K562 (cell line): ENCODE results near the gene MINPP1. TPM values are rescaled to one million over a fixed set of nuclear protein-coding genes. Genes with fewer than 3 reads are reported as not detected.

Source experiments
- ATAC-seq: fragments of 200-7000 bp; cut with Tn5 transposase; 3 replicates; pipeline ENCODE4 v1.9.1; 2020; ENCODE audit warnings: moderate library complexity
- BruUV-seq: library from RNA; stranded (reverse); fragments of 400-500 nt; replicated peaks from 2 replicates; lab custom pipeline; 2021; lab: Mats Ljungman, UMichigan
- CTCF ChIA-PET: fragments of 300-600 bp; formaldehyde crosslinking; extraction: SDS; loops from one replicate; lab custom pipeline; 2021; ENCODE audit warnings: low intra/inter-chr PET ratio; lab: Yijun Ruan, JAX
- POLR2A ChIA-PET: fragments of 300-600, 350-650 bp; sonication (Branson Sonifier 250); formaldehyde crosslinking; extraction: SDS; loops from one replicate; lab custom pipeline; 2021; ENCODE audit warnings: antibody characterized with exemption, inconsistent platforms; lab: Yijun Ruan, JAX
- DNase-seq, 4 experiments: peaks; one replicate each; pipeline versions ENCODE4 v3.0.0 to v3.0.0-alpha.2; 2011 to 2018; ENCODE audit warnings: low spot score in 3 of 4, mixed read lengths in 3 of 4; ENCODE audit errors: extremely low read depth in 1 of 4
- FAIRE-seq: peaks from 2 replicates; lab custom pipeline; 2011; peaks lifted over from hg19 to GRCh38; lab: Jason Lieb, UNC
- H2AFZ ChIP-seq: 2 replicates; pipeline ENCODE4 v1.6.0; 2011; ENCODE audit warnings: low read depth, low read length, control low read depth, inconsistent platforms
- H3K27ac ChIP-seq: fragments of 200-600 bp; 3 replicates; pipeline ENCODE4 v1.8.0; 2011; ENCODE audit warnings: low read depth, mild to moderate bottlenecking, control low read depth, inconsistent platforms, low read length, moderate library complexity, mixed read lengths; ENCODE audit errors: extremely low read depth
- H3K27me3 ChIP-seq, 2 experiments: fragments of 300-600 bp in 1 of 2; 2 replicates in 1 of 2; 3 replicates in 1 of 2; pipeline versions ENCODE4 v1.6.0 to v1.8.0; 2011; ENCODE audit warnings: inconsistent platforms in 2 of 2, low read length in 2 of 2, mild to moderate bottlenecking in 1 of 2, mixed read lengths in 1 of 2, moderate library complexity in 1 of 2; ENCODE audit not compliant: control insufficient read depth in 2 of 2, insufficient read depth in 2 of 2
- H3K36me3 ChIP-seq: fragments of 300-600 bp; 3 replicates; pipeline ENCODE4 v1.8.0; 2011; ENCODE audit warnings: mild to moderate bottlenecking, low read length, inconsistent platforms; ENCODE audit not compliant: control insufficient read depth, insufficient read depth
- H3K4me1 ChIP-seq, 2 experiments: fragments of 200-600 bp in 1 of 2; replicated peaks in 1 of 2; 2 replicates in 1 of 2; 3 replicates in 1 of 2; pipeline versions ENCODE4 v1.5.1 to v1.8.0; 2011; ENCODE audit warnings: inconsistent platforms in 2 of 2, low read length in 2 of 2, mild to moderate bottlenecking in 1 of 2, mixed read lengths in 1 of 2, moderate library complexity in 1 of 2; ENCODE audit not compliant: control insufficient read depth in 2 of 2, insufficient read depth in 2 of 2
- H3K4me2 ChIP-seq: 2 replicates; pipeline ENCODE4 v1.6.1; 2011; ENCODE audit warnings: low read length, control low read depth, inconsistent platforms, mixed read lengths; ENCODE audit not compliant: insufficient read depth
- H3K4me3 ChIP-seq: fragments of 200-600 bp; sonication (generic), shearing (Covaris generic); 2 replicates; pipeline ENCODE4 v1.5.1; 2016; ENCODE audit warnings: control low read depth, inconsistent platforms
- H3K79me2 ChIP-seq: fragments of 200-600 bp; 3 replicates; pipeline ENCODE4 v1.8.0; 2011; ENCODE audit warnings: low read length, inconsistent platforms; ENCODE audit not compliant: control insufficient read depth, insufficient read depth
- H3K9ac ChIP-seq, 2 experiments: 2 replicates each; pipeline versions ENCODE4 v1.6.0 to v1.6.1; 2011; ENCODE audit warnings: low read depth in 2 of 2, low read length in 2 of 2, control low read depth in 1 of 2, inconsistent platforms in 1 of 2, mild to moderate bottlenecking in 1 of 2, mixed read lengths in 1 of 2; ENCODE audit not compliant: insufficient read depth in 1 of 2
- H3K9me1 ChIP-seq: one replicate; pipeline ENCODE4 v1.6.0; 2011; ENCODE audit warnings: inconsistent platforms, mild to moderate bottlenecking, low read length, moderate library complexity; ENCODE audit not compliant: control insufficient read depth, insufficient read depth
- H3K9me3 ChIP-seq: replicated peaks from 2 replicates; pipeline ENCODE4 v1.5.1; 2011; ENCODE audit warnings: low read depth, low read length, inconsistent platforms; ENCODE audit not compliant: control insufficient read depth, insufficient read depth
- H4K20me1 ChIP-seq: replicated peaks from 2 replicates; pipeline ENCODE4 v1.6.1; 2011; ENCODE audit warnings: low read length, inconsistent platforms, mixed read lengths; ENCODE audit not compliant: control insufficient read depth, insufficient read depth
- BCOR ChIP-seq: fragments of 450-650 bp; IDR thresholded peaks from 2 replicates; pipeline ENCODE4 v1.6.1; 2016
- FOXJ2 ChIP-seq: fragments of 200-800 bp; sonication (Bioruptor generic); IDR thresholded peaks from 2 replicates; pipeline ENCODE4 v1.6.1; 2016; ENCODE audit warnings: missing genetic modification characterization, missing compliant biosample characterization
- GTF2A2 ChIP-seq: IDR thresholded peaks from 2 replicates; pipeline ENCODE4 v1.6.1; 2016; ENCODE audit warnings: mild to moderate bottlenecking, missing genetic modification characterization, missing compliant biosample characterization
- HMBOX1 ChIP-seq: sonication (generic); IDR thresholded peaks from 2 replicates; pipeline ENCODE4 v1.6.1; 2016
- HSF4 ChIP-seq: fragments of 250-450 bp; sonication (Bioruptor Pico); IDR thresholded peaks from 2 replicates; pipeline ENCODE4 v2.1.2; 2022; ENCODE audit warnings: mild to moderate bottlenecking, moderate library complexity, borderline replicate concordance
- JUNB ChIP-seq: fragments of 450-650 bp; formaldehyde crosslinking; conservative IDR thresholded peaks from 2 replicates; pipeline ENCODE4 v1.4.0; 2020; ENCODE audit warnings: mild to moderate bottlenecking
- JUND ChIP-seq, 2 experiments: IDR thresholded peaks; 2 replicates in 1 of 2; 3 replicates in 1 of 2; pipeline ENCODE4 v1.6.1; 2011; ENCODE audit warnings: borderline replicate concordance in 2 of 2, low read depth in 2 of 2, low read length in 2 of 2, improper control_type of control experiment in 1 of 2, missing biosample characterization in 1 of 2, missing genetic modification characterization in 1 of 2, missing genetic modification reagents in 1 of 2
- MTA2 ChIP-seq: fragments of 450-650 bp; IDR thresholded peaks from 2 replicates; pipeline ENCODE4 v1.6.1; 2016; ENCODE audit warnings: low read depth
- POLR2AphosphoS5 ChIP-seq: IDR thresholded peaks from 2 replicates; pipeline ENCODE4 v1.6.1; 2011; ENCODE audit warnings: mild to moderate bottlenecking, low read depth, low read length, moderate library complexity; ENCODE audit not compliant: control insufficient read depth, insufficient read depth
- POLR2G ChIP-seq: fragments of 200-400 bp; formaldehyde crosslinking; IDR thresholded peaks from 2 replicates; pipeline ENCODE4 v1.6.1; 2017; ENCODE audit warnings: low read depth, mild to moderate bottlenecking, antibody characterized with exemption, low read length, moderate library complexity
- SIX5 ChIP-seq, 2 experiments: IDR thresholded peaks; 2 replicates each; pipeline ENCODE4 v1.6.1; 2011; ENCODE audit warnings: low read length in 2 of 2, borderline replicate concordance in 1 of 2, low read depth in 1 of 2, mild to moderate bottlenecking in 1 of 2, moderate library complexity in 1 of 2; ENCODE audit not compliant: insufficient read depth in 1 of 2
- SMAD4 ChIP-seq: fragments of 250-450 bp; sonication (Bioruptor Pico); conservative IDR thresholded peaks from 2 replicates; pipeline ENCODE4 v1.8.0; 2021; ENCODE audit warnings: inconsistent platforms, mild to moderate bottlenecking, moderate library complexity
- THRA ChIP-seq: fragments of 450-650 bp; IDR thresholded peaks from 2 replicates; pipeline ENCODE4 v1.6.1; 2017; ENCODE audit warnings: mild to moderate bottlenecking, moderate library complexity
- ZBTB34 ChIP-seq: fragments of 250-450 bp; sonication (Bioruptor Pico); IDR thresholded peaks from 2 replicates; pipeline ENCODE4 v1.8.0; 2021; ENCODE audit warnings: mild to moderate bottlenecking, moderate library complexity
- ZKSCAN8 ChIP-seq: fragments of 200-800 bp; sonication (Bioruptor generic); IDR thresholded peaks from 2 replicates; pipeline ENCODE4 v1.6.1; 2016; ENCODE audit warnings: missing genetic modification characterization, missing compliant biosample characterization
- ZNF24 ChIP-seq: fragments of 450-650 bp; IDR thresholded peaks from 2 replicates; pipeline ENCODE4 v1.6.1; 2016
- ZNF41 ChIP-seq: fragments of 250-450 bp; sonication (Bioruptor Pico); conservative IDR thresholded peaks from 2 replicates; pipeline ENCODE4 v1.4.0; 2020; ENCODE audit warnings: mild to moderate bottlenecking
- WGBS: fragments of 100-300 bp; shearing (Covaris generic); methylation state at CpG from one replicate; pipeline ENCODE4 v1.1.6; 2016; ENCODE audit warnings: low coverage, mixed read lengths; ENCODE audit not compliant: insufficient coverage; ENCODE audit errors: missing lambda C conversion rate; 5-methylcytosine and 5-hydroxymethylcytosine counted together
- in situ Hi-C: fragments of 300-500 bp; cut with MboI; formaldehyde crosslinking; loops from 4 replicates; pipeline ENCODE4 v1.15.0; 2018; ENCODE audit warnings: inconsistent platforms, mixed read lengths
- intact Hi-C: fragments of 100-400 bp; cut with micrococcal nuclease; formaldehyde crosslinking; loops from 2 replicates; pipeline ENCODE4 v1.14.2; 2022
- polyA plus RNA-seq, 8 experiments: library from polyadenylated mRNA; depleted of rRNA in 4 of 8; stranded (reverse) in 5 of 8; unstranded in 3 of 8; fragments of >200 nt; fragmentation: Nextera tagmentation in 2 of 8; fragmentation: Illumina TruSeq in 1 of 8; extraction: Ambion mirVana in 2 of 8; extraction: Trizol in 1 of 8; gene quantifications; 2 replicates each; pipeline versions ENCODE4 v1.2.1 to v1.2.3, GENCODE V29; 2011 to 2014; ENCODE audit warnings: inconsistent platforms in 1 of 8, missing spikeins in 1 of 8
- total RNA-seq, 7 experiments: library from RNA; depleted of rRNA in 6 of 7; stranded (reverse); fragments of >200 nt in 6 of 7; fragmentation: Illumina TruSeq in 2 of 7; extraction: Trizol in 2 of 7; gene quantifications; 2 replicates each; pipeline versions ENCODE4 v1.2.1 to v1.2.3, GENCODE V29; 2011 to 2021; ENCODE audit warnings: low replicate concordance in 1 of 7

The MINPP1 gene
- total and polyA plus RNA-seq, 9 of the 15 experiments (the other 6 are each of a cell fraction or from before 2014, with no cell fraction given): 11.5 to 44.5 (median 27.1) TPM

- TF ChIP-seq ZBTB34 (CRISPR knock-in tag): no peak
- TF ChIP-seq GTF2A2 (tag): no peak
- TF ChIP-seq HSF4 (CRISPR knock-in tag): no peak
- TF ChIP-seq BCOR: no peak
- no peak for TF ChIP-seq ZNF41 (CRISPR knock-in tag)
- TF ChIP-seq, all 486 proteins: peak for 0
These were observed 42.3 kb downstream of the MINPP1 start (continued) for GRCh38 chr10:87546971-87547413.

GRCh38 chr10:87547734-87548311 lies 43.1 kb downstream of the MINPP1 start:
- POLR2A ChIA-PET: no interaction called here
- H3K4me3 ChIP-seq: no peak overlapping the region
- H3K27me3 ChIP-seq: no peaks in the 10 kb centered on the region
- peaks cover 54% of the 10 kb centered on the region; the same call in 2 of the 3 replicates for H3K36me3 ChIP-seq
- H3K9me3 ChIP-seq: no peaks in the 10 kb centered on the region
- H4K20me1 ChIP-seq: no peaks in the 10 kb centered on the region; the same call in 1 of the 2 replicates
- in situ Hi-C loops (no loop called here), intact Hi-C loops (loop anchor here (5.0 kb wide), 1 partner anchor 104 kb away; no protein-coding TSS in a partner anchor)
- CTCF ChIA-PET: no interaction called here
- no peak overlapping the region; a peak in 1 of 4 replicates for H3K9ac ChIP-seq
- peak overlapping the region; percentile 60; the same call in 1 of the 3 replicates for H3K27ac ChIP-seq
- WGBS: 37% methylated on average over 3 of the region's 3 CpGs
- ATAC-seq (peak; percentile 41), FAIRE-seq (peak; percentile 75), DNase-seq (peak in 2 of 4 experiments; percentile 10 to 29)
- H3K4me2 ChIP-seq: no peak overlapping the region; the same call in 1 of the 2 replicates
- no peak overlapping the region for H2AFZ ChIP-seq
- peaks cover 8 to 30% of the 10 kb centered on the region in 2 experiments; a peak in 4 of 5 replicates for H3K4me1 ChIP-seq
- peaks cover 47% of the 10 kb centered on the region for H3K79me2 ChIP-seq
- H3K9me1 ChIP-seq: no peaks in the 10 kb centered on the region
- no TSS peak for BruUV-seq
- TF ChIP-seq HMBOX1 (peak; percentile 62; the same call in 1 of the 2 replicates), POLR2AphosphoS5 (no peak), ZNF24 (no peak), SMAD4 (CRISPR knock-in tag) (no peak), SIX5 (IDR thresholded peaks at IDR 0.05; ENCODE audit: borderline replicate concordance in 1 of 2, insufficient read depth in 1 of 2, low read depth in 1 of 2, low read length in 2 of 2) (no peak), FOXJ2 (no peak), JUND (IDR thresholded peaks at IDR 0.05; ENCODE audit: borderline replicate concordance, low read depth, low read length) (peak; percentile 33; the same call in 1 of the 2 replicates), JUND (tag; IDR thresholded peaks at IDR 0.05; ENCODE audit: borderline replicate concordance, low read depth, low read length) (peak; percentile 14; the same call in 1 of the 3 replicates), JUNB (no peak), THRA (no peak), MTA2 (no peak), ZKSCAN8 (no peak), POLR2G (no peak)
